K562 (cell line): Measurements from ENCODE around the gene WDPCP. TPM values are rescaled to one million over a fixed set of nuclear protein-coding genes. Genes with fewer than 3 reads are reported as not detected.

ENCODE experiments used
- ATAC-seq: fragments of 200-7000 bp; cut with Tn5 transposase; 3 replicates; pipeline ENCODE4 v1.9.1; 2020; ENCODE audit warnings: moderate library complexity
- BruUV-seq: library from RNA; stranded (reverse); fragments of 400-500 nt; replicated peaks from 2 replicates; lab custom pipeline; 2021; lab: Mats Ljungman, UMichigan
- CTCF ChIA-PET: fragments of 300-600 bp; formaldehyde crosslinking; extraction: SDS; loops from one replicate; lab custom pipeline; 2021; ENCODE audit warnings: low intra/inter-chr PET ratio; lab: Yijun Ruan, JAX
- POLR2A ChIA-PET: fragments of 300-600, 350-650 bp; sonication (Branson Sonifier 250); formaldehyde crosslinking; extraction: SDS; loops from one replicate; lab custom pipeline; 2021; ENCODE audit warnings: antibody characterized with exemption, inconsistent platforms; lab: Yijun Ruan, JAX
- DNase-seq, 4 experiments: peaks; one replicate each; pipeline versions ENCODE4 v3.0.0 to v3.0.0-alpha.2; 2011 to 2018; ENCODE audit warnings: low spot score in 3 of 4, mixed read lengths in 3 of 4; ENCODE audit errors: extremely low read depth in 1 of 4
- FAIRE-seq: peaks from 2 replicates; lab custom pipeline; 2011; peaks lifted over from hg19 to GRCh38; lab: Jason Lieb, UNC
- H2AFZ ChIP-seq: 2 replicates; pipeline ENCODE4 v1.6.0; 2011; ENCODE audit warnings: low read depth, low read length, control low read depth, inconsistent platforms
- H3K27ac ChIP-seq: fragments of 200-600 bp; 3 replicates; pipeline ENCODE4 v1.8.0; 2011; ENCODE audit warnings: low read depth, mild to moderate bottlenecking, control low read depth, inconsistent platforms, low read length, moderate library complexity, mixed read lengths; ENCODE audit errors: extremely low read depth
- H3K27me3 ChIP-seq, 2 experiments: fragments of 300-600 bp in 1 of 2; 2 replicates in 1 of 2; 3 replicates in 1 of 2; pipeline versions ENCODE4 v1.6.0 to v1.8.0; 2011; ENCODE audit warnings: inconsistent platforms in 2 of 2, low read length in 2 of 2, mild to moderate bottlenecking in 1 of 2, mixed read lengths in 1 of 2, moderate library complexity in 1 of 2; ENCODE audit not compliant: control insufficient read depth in 2 of 2, insufficient read depth in 2 of 2
- H3K36me3 ChIP-seq: fragments of 300-600 bp; 3 replicates; pipeline ENCODE4 v1.8.0; 2011; ENCODE audit warnings: mild to moderate bottlenecking, low read length, inconsistent platforms; ENCODE audit not compliant: control insufficient read depth, insufficient read depth
- H3K4me1 ChIP-seq, 2 experiments: fragments of 200-600 bp in 1 of 2; replicated peaks in 1 of 2; 2 replicates in 1 of 2; 3 replicates in 1 of 2; pipeline versions ENCODE4 v1.5.1 to v1.8.0; 2011; ENCODE audit warnings: inconsistent platforms in 2 of 2, low read length in 2 of 2, mild to moderate bottlenecking in 1 of 2, mixed read lengths in 1 of 2, moderate library complexity in 1 of 2; ENCODE audit not compliant: control insufficient read depth in 2 of 2, insufficient read depth in 2 of 2
- H3K4me2 ChIP-seq: 2 replicates; pipeline ENCODE4 v1.6.1; 2011; ENCODE audit warnings: low read length, control low read depth, inconsistent platforms, mixed read lengths; ENCODE audit not compliant: insufficient read depth
- H3K4me3 ChIP-seq: fragments of 200-600 bp; sonication (generic), shearing (Covaris generic); 2 replicates; pipeline ENCODE4 v1.5.1; 2016; ENCODE audit warnings: control low read depth, inconsistent platforms
- H3K79me2 ChIP-seq: fragments of 200-600 bp; 3 replicates; pipeline ENCODE4 v1.8.0; 2011; ENCODE audit warnings: low read length, inconsistent platforms; ENCODE audit not compliant: control insufficient read depth, insufficient read depth
- H3K9ac ChIP-seq, 2 experiments: 2 replicates each; pipeline versions ENCODE4 v1.6.0 to v1.6.1; 2011; ENCODE audit warnings: low read depth in 2 of 2, low read length in 2 of 2, control low read depth in 1 of 2, inconsistent platforms in 1 of 2, mild to moderate bottlenecking in 1 of 2, mixed read lengths in 1 of 2; ENCODE audit not compliant: insufficient read depth in 1 of 2
- H3K9me1 ChIP-seq: one replicate; pipeline ENCODE4 v1.6.0; 2011; ENCODE audit warnings: inconsistent platforms, mild to moderate bottlenecking, low read length, moderate library complexity; ENCODE audit not compliant: control insufficient read depth, insufficient read depth
- H3K9me3 ChIP-seq: replicated peaks from 2 replicates; pipeline ENCODE4 v1.5.1; 2011; ENCODE audit warnings: low read depth, low read length, inconsistent platforms; ENCODE audit not compliant: control insufficient read depth, insufficient read depth
- H4K20me1 ChIP-seq: replicated peaks from 2 replicates; pipeline ENCODE4 v1.6.1; 2011; ENCODE audit warnings: low read length, inconsistent platforms, mixed read lengths; ENCODE audit not compliant: control insufficient read depth, insufficient read depth
- CXXC5 ChIP-seq: fragments of 250-450 bp; sonication (Bioruptor Pico); IDR thresholded peaks from 2 replicates; pipeline ENCODE4 v1.8.0; 2022; ENCODE audit warnings: inconsistent platforms, mild to moderate bottlenecking, moderate library complexity
- DDX20 ChIP-seq: fragments of 450-650 bp; IDR thresholded peaks from 2 replicates; pipeline ENCODE4 v1.6.1; 2016; ENCODE audit warnings: missing genetic modification characterization, low read depth, mild to moderate bottlenecking, missing compliant biosample characterization, moderate library complexity
- E2F5 ChIP-seq: sonication (generic); formaldehyde crosslinking; IDR thresholded peaks from 2 replicates; pipeline ENCODE4 v1.8.0; 2022; ENCODE audit warnings: mild to moderate bottlenecking, missing genetic modification reagents
- ESRRB ChIP-seq: fragments of 250-450 bp; sonication (Bioruptor Pico); IDR thresholded peaks from 2 replicates; pipeline ENCODE4 v1.5.0; 2020; ENCODE audit warnings: mild to moderate bottlenecking, moderate library complexity, borderline replicate concordance
- MYNN ChIP-seq, 2 experiments: sonication (generic); formaldehyde crosslinking in 1 of 2; IDR thresholded peaks; 2 replicates each; pipeline versions ENCODE4 v1.5.0 to v1.6.1; 2016 to 2020; ENCODE audit warnings: antibody characterized with exemption in 1 of 2, missing genetic modification reagents in 1 of 2
- RFX7 ChIP-seq: fragments of 250-450 bp; sonication (Bioruptor Pico); IDR thresholded peaks from 2 replicates; pipeline ENCODE4 v1.5.1; 2021; ENCODE audit warnings: mild to moderate bottlenecking
- RUNX1 ChIP-seq: sonication (generic); IDR thresholded peaks from 2 replicates; pipeline ENCODE4 v1.6.1; 2016; ENCODE audit warnings: antibody characterized with exemption, low read depth
- ZNF197 ChIP-seq: fragments of 200-800 bp; sonication (Bioruptor generic); IDR thresholded peaks from 2 replicates; pipeline ENCODE4 v1.6.1; 2016; ENCODE audit warnings: low read depth, missing genetic modification characterization, missing compliant biosample characterization
- WGBS: fragments of 100-300 bp; shearing (Covaris generic); methylation state at CpG from one replicate; pipeline ENCODE4 v1.1.6; 2016; ENCODE audit warnings: low coverage, mixed read lengths; ENCODE audit not compliant: insufficient coverage; ENCODE audit errors: missing lambda C conversion rate; 5-methylcytosine and 5-hydroxymethylcytosine counted together
- in situ Hi-C: fragments of 300-500 bp; cut with MboI; formaldehyde crosslinking; loops from 4 replicates; pipeline ENCODE4 v1.15.0; 2018; ENCODE audit warnings: inconsistent platforms, mixed read lengths
- intact Hi-C: fragments of 100-400 bp; cut with micrococcal nuclease; formaldehyde crosslinking; loops from 2 replicates; pipeline ENCODE4 v1.14.2; 2022
- polyA plus RNA-seq, 8 experiments: library from polyadenylated mRNA; depleted of rRNA in 4 of 8; stranded (reverse) in 5 of 8; unstranded in 3 of 8; fragments of >200 nt; fragmentation: Nextera tagmentation in 2 of 8; fragmentation: Illumina TruSeq in 1 of 8; extraction: Ambion mirVana in 2 of 8; extraction: Trizol in 1 of 8; gene quantifications; 2 replicates each; pipeline versions ENCODE4 v1.2.1 to v1.2.3, GENCODE V29; 2011 to 2014; ENCODE audit warnings: inconsistent platforms in 1 of 8, missing spikeins in 1 of 8
- total RNA-seq, 7 experiments: library from RNA; depleted of rRNA in 6 of 7; stranded (reverse); fragments of >200 nt in 6 of 7; fragmentation: Illumina TruSeq in 2 of 7; extraction: Trizol in 2 of 7; gene quantifications; 2 replicates each; pipeline versions ENCODE4 v1.2.1 to v1.2.3, GENCODE V29; 2011 to 2021; ENCODE audit warnings: low replicate concordance in 1 of 7
- TF ChIP-seq, protein P1 (sequence below): IDR thresholded peaks from 2 replicates; pipeline ENCODE4 v1.6.1; 2016; ENCODE audit warnings: missing genetic modification characterization, missing compliant biosample characterization
- TF ChIP-seq, protein P2 (sequence below): sonication (generic); formaldehyde crosslinking; IDR thresholded peaks from 2 replicates; pipeline ENCODE4 v1.8.1; 2023; ENCODE audit warnings: mild to moderate bottlenecking, missing genetic modification reagents

Gene WDPCP
- total and polyA plus RNA-seq, 9 of the 15 experiments (the other 6 are each of a cell fraction or from before 2014, with no cell fraction given) = 1.4 to 6.4 (median 5.5) TPM

GRCh38 chr2:63345285-63345633, 243.0 kb downstream of the WDPCP start:
- H3K27ac ChIP-seq = no peak overlapping the region
- no peaks in the 10 kb centered on the region for H3K79me2 ChIP-seq
- no peak for DNase-seq
- no peaks in the 10 kb centered on the region for H3K27me3 ChIP-seq
- H3K9me3 ChIP-seq = no peaks in the 10 kb centered on the region
- ChIA-PET POLR2A (no interaction called here), CTCF (no interaction called here)
- no peak for FAIRE-seq
- in situ Hi-C loops = no loop called here
- H3K9me1 ChIP-seq = no peaks in the 10 kb centered on the region
- no peak overlapping the region for H3K4me3 ChIP-seq
- no peaks in the 10 kb centered on the region for H3K4me1 ChIP-seq
- no peak for TF ChIP-seq RUNX1
- TF ChIP-seq, protein P1, sequence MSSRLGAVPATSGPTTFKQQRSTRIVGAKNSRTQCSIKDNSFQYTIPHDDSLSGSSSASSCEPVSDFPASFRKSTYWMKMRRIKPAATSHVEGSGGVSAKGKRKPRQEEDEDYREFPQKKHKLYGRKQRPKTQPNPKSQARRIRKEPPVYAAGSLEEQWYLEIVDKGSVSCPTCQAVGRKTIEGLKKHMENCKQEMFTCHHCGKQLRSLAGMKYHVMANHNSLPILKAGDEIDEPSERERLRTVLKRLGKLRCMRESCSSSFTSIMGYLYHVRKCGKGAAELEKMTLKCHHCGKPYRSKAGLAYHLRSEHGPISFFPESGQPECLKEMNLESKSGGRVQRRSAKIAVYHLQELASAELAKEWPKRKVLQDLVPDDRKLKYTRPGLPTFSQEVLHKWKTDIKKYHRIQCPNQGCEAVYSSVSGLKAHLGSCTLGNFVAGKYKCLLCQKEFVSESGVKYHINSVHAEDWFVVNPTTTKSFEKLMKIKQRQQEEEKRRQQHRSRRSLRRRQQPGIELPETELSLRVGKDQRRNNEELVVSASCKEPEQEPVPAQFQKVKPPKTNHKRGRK (tag) = no peak
- H3K36me3 ChIP-seq = no peaks in the 10 kb centered on the region
- BruUV-seq = no TSS peak
- H2AFZ ChIP-seq = no peak overlapping the region
- ATAC-seq = no peak
- 0% methylated on average over 1 of the region's 1 CpG for WGBS
- H3K9ac ChIP-seq = no peak overlapping the region
- intact Hi-C loops = no loop called here
- H3K4me2 ChIP-seq = no peak overlapping the region
- no peaks in the 10 kb centered on the region for H4K20me1 ChIP-seq

DNA sequence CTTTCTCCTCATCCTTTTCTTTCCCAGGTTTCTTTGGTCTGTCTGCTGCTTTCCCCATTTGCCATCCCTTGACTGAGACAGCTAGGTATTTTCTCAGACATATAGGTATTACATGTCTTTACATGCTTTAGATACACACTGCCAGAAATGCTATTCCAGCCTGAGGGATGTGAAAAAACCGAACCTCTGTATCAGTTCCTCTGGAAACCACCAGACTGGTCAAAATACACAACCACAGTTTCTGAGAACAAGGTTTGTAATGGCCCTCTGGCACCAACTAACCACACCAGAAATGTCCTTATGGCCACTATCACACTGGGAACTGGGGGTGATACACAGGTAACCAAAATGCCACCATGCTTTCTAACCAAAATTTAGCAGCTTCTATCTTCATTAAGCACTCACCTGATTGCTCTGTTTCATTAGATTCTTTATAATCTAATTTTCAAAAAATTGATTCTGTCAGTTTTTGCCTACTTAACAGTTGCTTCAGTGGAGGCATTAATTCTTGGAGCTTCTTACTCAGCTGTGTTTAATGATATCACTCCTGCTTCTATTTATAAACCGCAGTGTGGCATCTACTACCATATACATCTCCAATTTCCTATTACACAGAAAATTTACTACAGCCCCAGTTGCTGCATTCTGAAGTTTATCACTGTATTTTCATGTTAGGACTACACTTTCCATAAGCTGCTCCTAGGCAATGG, 243.5 kb downstream of the WDPCP start:
- no peak overlapping the region for H3K27ac ChIP-seq
- DNase-seq (no peak), FAIRE-seq (no peak), ATAC-seq (no peak)
- no peaks in the 10 kb centered on the region for H3K4me1 ChIP-seq
- ChIA-PET CTCF (no interaction called here), POLR2A (no interaction called here)
- H3K36me3 ChIP-seq = no peaks in the 10 kb centered on the region
- no peak overlapping the region for H3K4me2 ChIP-seq
- H3K9me3 ChIP-seq = no peaks in the 10 kb centered on the region
- BruUV-seq = no TSS peak
- H3K9me1 ChIP-seq = no peaks in the 10 kb centered on the region
- intact Hi-C loops (no loop called here), in situ Hi-C loops (no loop called here)
- H4K20me1 ChIP-seq = no peaks in the 10 kb centered on the region
- no peak overlapping the region for H3K4me3 ChIP-seq
- H3K27me3 ChIP-seq = no peaks in the 10 kb centered on the region
- 0% methylated on average over 2 of the region's 2 CpGs for WGBS
- H3K79me2 ChIP-seq = no peaks in the 10 kb centered on the region
- no peak overlapping the region for H3K9ac ChIP-seq
- H2AFZ ChIP-seq = no peak overlapping the region
- TF ChIP-seq ZNF197 (CRISPR knock-in tag) (no peak), MYNN (IDR thresholded peaks at IDR 0.05) (no peak), MYNN (CRISPR knock-in tag; IDR thresholded peaks at IDR 0.05) (no peak), ESRRB (CRISPR knock-in tag) (no peak), E2F5 (CRISPR knock-in tag) (no peak), RFX7 (CRISPR knock-in tag) (no peak), DDX20 (no peak), CXXC5 (no peak)
- TF ChIP-seq, protein P2, sequence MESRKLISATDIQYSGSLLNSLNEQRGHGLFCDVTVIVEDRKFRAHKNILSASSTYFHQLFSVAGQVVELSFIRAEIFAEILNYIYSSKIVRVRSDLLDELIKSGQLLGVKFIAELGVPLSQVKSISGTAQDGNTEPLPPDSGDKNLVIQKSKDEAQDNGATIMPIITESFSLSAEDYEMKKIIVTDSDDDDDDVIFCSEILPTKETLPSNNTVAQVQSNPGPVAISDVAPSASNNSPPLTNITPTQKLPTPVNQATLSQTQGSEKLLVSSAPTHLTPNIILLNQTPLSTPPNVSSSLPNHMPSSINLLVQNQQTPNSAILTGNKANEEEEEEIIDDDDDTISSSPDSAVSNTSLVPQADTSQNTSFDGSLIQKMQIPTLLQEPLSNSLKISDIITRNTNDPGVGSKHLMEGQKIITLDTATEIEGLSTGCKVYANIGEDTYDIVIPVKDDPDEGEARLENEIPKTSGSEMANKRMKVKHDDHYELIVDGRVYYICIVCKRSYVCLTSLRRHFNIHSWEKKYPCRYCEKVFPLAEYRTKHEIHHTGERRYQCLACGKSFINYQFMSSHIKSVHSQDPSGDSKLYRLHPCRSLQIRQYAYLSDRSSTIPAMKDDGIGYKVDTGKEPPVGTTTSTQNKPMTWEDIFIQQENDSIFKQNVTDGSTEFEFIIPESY (CRISPR knock-in tag) = no peak
